SK-N-MC (cell line): ENCODE data around the gene TASP1.

ENCODE experiments used
- EZH2 ChIP-seq: fragments of 200-600 bp; sonication (generic); IDR thresholded peaks from one replicate; pipeline ENCODE4 v1.6.1; 2017; ENCODE audit warnings: antibody characterized with exemption
- POLR2AphosphoS5 ChIP-seq: IDR thresholded peaks from 2 replicates; pipeline ENCODE4 v1.6.1; 2012; ENCODE audit warnings: mild to moderate bottlenecking, low read depth, low read length, borderline replicate concordance

- no peak for TF ChIP-seq EZH2
- TF ChIP-seq POLR2AphosphoS5: no peak
Observed at GRCh38 chr20:13364278-13365170, 274.2 kb downstream of the TASP1 start.
